GM23248 (cell line): Measurements from ENCODE around the gene CHST11. TPM values are rescaled to one million over a fixed set of nuclear protein-coding genes. Genes with fewer than 3 reads are reported as not detected.
A peak's percentile ranks its signal among the peaks of the same experiment; 100 is the strongest.

Experiments used
- DNase-seq: peaks from one replicate; pipeline ENCODE4 v3.0.0-alpha.2; 2015
- H2AFZ ChIP-seq: fragments of 200-600 bp; sonication (generic); 2 replicates; pipeline ENCODE4 v1.6.1; 2016; ENCODE audit warnings: antibody characterized with exemption
- H3F3A ChIP-seq: fragments of 200-600 bp; sonication (generic); 2 replicates; pipeline ENCODE4 v1.6.1; 2016; ENCODE audit warnings: mild to moderate bottlenecking, antibody characterized with exemption, mixed run types; ENCODE audit not compliant: insufficient read depth
- H3K27ac ChIP-seq: fragments of 200-600 bp; sonication (generic); 2 replicates; pipeline ENCODE4 v1.5.1; 2016; ENCODE audit warnings: mild to moderate bottlenecking
- H3K27me3 ChIP-seq: fragments of 200-600 bp; sonication (generic); replicated peaks from 2 replicates; pipeline ENCODE4 v1.6.1; 2016; ENCODE audit warnings: mild to moderate bottlenecking; ENCODE audit not compliant: insufficient read depth
- H3K36me3 ChIP-seq: fragments of 200-600 bp; sonication (generic); 2 replicates; pipeline ENCODE4 v1.6.1; 2016; ENCODE audit warnings: low read depth, mild to moderate bottlenecking
- H3K4me1 ChIP-seq: fragments of 200-600 bp; sonication (generic); 2 replicates; pipeline ENCODE4 v1.6.1; 2016; ENCODE audit warnings: mild to moderate bottlenecking; ENCODE audit not compliant: insufficient read depth
- H3K4me2 ChIP-seq: fragments of 200-600 bp; sonication (generic); one replicate; pipeline ENCODE4 v1.6.1; 2016; ENCODE audit warnings: mild to moderate bottlenecking; ENCODE audit not compliant: unreplicated experiment
- H3K4me3 ChIP-seq: fragments of 200-600 bp; sonication (generic); 2 replicates; pipeline ENCODE4 v1.5.1; 2016; ENCODE audit warnings: mild to moderate bottlenecking
- H3K79me2 ChIP-seq: fragments of 200-600 bp; sonication (generic); 2 replicates; pipeline ENCODE4 v1.6.1; 2016; ENCODE audit warnings: mild to moderate bottlenecking; ENCODE audit not compliant: insufficient read depth
- H3K9ac ChIP-seq: fragments of 200-600 bp; sonication (generic); 2 replicates; pipeline ENCODE4 v1.6.1; 2016; ENCODE audit warnings: mild to moderate bottlenecking
- H3K9me2 ChIP-seq: fragments of 200-600 bp; sonication (generic); 2 replicates; pipeline ENCODE4 v1.6.1; 2016; ENCODE audit warnings: mixed run types, mild to moderate bottlenecking, moderate library complexity; ENCODE audit not compliant: insufficient read depth
- H3K9me3 ChIP-seq: fragments of 200-600 bp; sonication (generic); one replicate; pipeline ENCODE4 v1.6.1; 2017; ENCODE audit warnings: low read depth
- H4K20me1 ChIP-seq: fragments of 200-600 bp; sonication (generic); 2 replicates; pipeline ENCODE4 v1.6.0; 2016; ENCODE audit not compliant: insufficient read depth
- EZH2 ChIP-seq: fragments of 200-600 bp; sonication (generic); IDR thresholded peaks from 2 replicates; pipeline ENCODE4 v1.6.1; 2018; ENCODE audit warnings: antibody characterized with exemption, mild to moderate bottlenecking; ENCODE audit not compliant: insufficient read depth, poor library complexity, severe bottlenecking
- EZH2phosphoT487 ChIP-seq: fragments of 200-600 bp; sonication (generic); IDR thresholded peaks from 2 replicates; pipeline ENCODE4 v1.6.1; 2018; ENCODE audit warnings: antibody characterized with exemption, moderate library complexity, mild to moderate bottlenecking, low read depth; ENCODE audit not compliant: insufficient read depth
- WGBS, 2 experiments: methylation state at CpG; one replicate each; pipeline ENCODE4 v1.1.6; 2015 to 2017; ENCODE audit warnings: low lambda C conversion rate in 2 of 2, low coverage in 1 of 2; ENCODE audit errors: missing lambda C conversion rate in 2 of 2; 5-methylcytosine and 5-hydroxymethylcytosine counted together
- in situ Hi-C: fragments of 300-500 bp; cut with MboI; formaldehyde crosslinking; loops from 2 replicates; pipeline ENCODE4 v1.15.0; 2020
- polyA plus RNA-seq: library from polyadenylated mRNA; unstranded; fragments of >200 nt; fragmentation: Nextera tagmentation; extraction: Ambion mirVana; gene quantifications from 2 replicates; pipeline ENCODE4 v1.2.1, GENCODE V29; 2016
- total RNA-seq: library from RNA; depleted of rRNA; stranded (reverse); fragments of >200 nt; shearing (Covaris generic); gene quantifications from 2 replicates; pipeline ENCODE4 v1.2.3, GENCODE V29; 2014

The CHST11 gene
- total and polyA plus RNA-seq, 2 experiments from 2014 or later: 3.7 to 5.4 TPM

- Histone ChIP-seq H3K9ac (no peak overlapping the region), H3K36me3 (no peaks in the 10 kb centered on the region), H3K9me3 (no peaks in the 10 kb centered on the region), H3F3A (peaks cover 5% of the 10 kb centered on the region), H2AFZ (no peak overlapping the region), H3K27me3 (no peaks in the 10 kb centered on the region), H3K4me3 (no peak overlapping the region), H3K79me2 (no peaks in the 10 kb centered on the region), H3K4me2 (no peak overlapping the region), H3K9me2 (no peaks in the 10 kb centered on the region), H3K27ac (no peak overlapping the region), H3K4me1 (no peaks in the 10 kb centered on the region), H4K20me1 (no peaks in the 10 kb centered on the region)
- 97 to 98% methylated on average over 7 of the region's 7 CpGs for WGBS, 2 experiments
- in situ Hi-C loops: no loop called here
- no peak for DNase-seq
- TF ChIP-seq EZH2phosphoT487: no peak
- TF ChIP-seq EZH2: no peak
Measured at GRCh38 chr12:104652910-104653309, 196.2 kb downstream of the CHST11 start.

GRCh38 chr12:104653730-104654664 lies 197.2 kb downstream of the CHST11 start:
- Histone ChIP-seq H3K36me3 (no peaks in the 10 kb centered on the region), H4K20me1 (no peaks in the 10 kb centered on the region), H3K27me3 (no peaks in the 10 kb centered on the region), H3K9me2 (no peaks in the 10 kb centered on the region), H2AFZ (no peak overlapping the region), H3K4me1 (no peaks in the 10 kb centered on the region), H3K4me3 (no peak overlapping the region), H3K79me2 (0 out of 2 replicates have a peak, but pooled peaks cover under 1% of the 10 kb centered on the region), H3K9me3 (no peaks in the 10 kb centered on the region), H3K4me2 (no peak overlapping the region), H3K27ac (no peak overlapping the region), H3F3A (peaks cover 5% of the 10 kb centered on the region), H3K9ac (no peak overlapping the region)
- no peak for TF ChIP-seq EZH2phosphoT487
- no peak for TF ChIP-seq EZH2
- DNase-seq: peak; percentile 27
- in situ Hi-C loops: no loop called here
- 88 to 89% methylated on average over 12 of the region's 12 CpGs for WGBS, 2 experiments

- Histone ChIP-seq H3K4me2 (no peak overlapping the region), H3K4me1 (no peaks in the 10 kb centered on the region), H3K9me2 (no peaks in the 10 kb centered on the region), H4K20me1 (no peaks in the 10 kb centered on the region), H3K9ac (no peak overlapping the region), H3K79me2 (peaks cover 5% of the 10 kb centered on the region; the same call in 1 of the 2 replicates), H3K36me3 (no peaks in the 10 kb centered on the region), H3K4me3 (no peak overlapping the region), H3K27me3 (no peaks in the 10 kb centered on the region), H3K27ac (no peak overlapping the region), H3K9me3 (no peaks in the 10 kb centered on the region), H3F3A (peaks cover 5% of the 10 kb centered on the region), H2AFZ (no peak overlapping the region)
- WGBS, 2 experiments: 97% methylated on average over 16 of the region's 16 CpGs
- TF ChIP-seq EZH2phosphoT487: no peak
- no peak for TF ChIP-seq EZH2
- DNase-seq: no peak
- in situ Hi-C loops: no loop called here
Measured at GRCh38 chr12:104654665-104655609, 198.2 kb downstream of the CHST11 start.

GRCh38 chr12:104656383-104656782 lies 199.6 kb downstream of the CHST11 start:
- no peak for DNase-seq
- no peaks in the 10 kb centered on the region for H3K27me3 ChIP-seq
- H3K4me1 ChIP-seq: no peaks in the 10 kb centered on the region
- no peak overlapping the region for H3K27ac ChIP-seq
- H3K4me2 ChIP-seq: no peak overlapping the region
- H4K20me1 ChIP-seq: no peaks in the 10 kb centered on the region
- H3K9me2 ChIP-seq: no peaks in the 10 kb centered on the region
- peaks cover 5% of the 10 kb centered on the region for H3F3A ChIP-seq
- H3K9me3 ChIP-seq: no peaks in the 10 kb centered on the region
- in situ Hi-C loops: no loop called here
- H3K9ac ChIP-seq: no peak overlapping the region
- H2AFZ ChIP-seq: no peak overlapping the region
- TF ChIP-seq EZH2: no peak
- TF ChIP-seq EZH2phosphoT487: no peak
- WGBS, 2 experiments: 94 to 95% methylated on average over 10 of the region's 10 CpGs
- H3K79me2 ChIP-seq: peaks cover 5% of the 10 kb centered on the region; the same call in 1 of the 2 replicates
- no peaks in the 10 kb centered on the region for H3K36me3 ChIP-seq
- no peak overlapping the region for H3K4me3 ChIP-seq
